Stimulated activated CD4-positive, alpha-beta T cell treated with anti-CD3 and anti-CD28 coated beads, Interleukin-2, amount 100 ng/mL, for 48 hours (primary cell): Measurements from ENCODE around the gene MGST2.
A peak's percentile ranks its signal among the peaks of the same experiment; 100 is the strongest.
"Not testable (repeated sequence)": the region's sequence is repeated elsewhere in the genome, so short reads cannot be mapped to it uniquely, and the experiment has no call there.

Source experiments
- DNase-seq, 2 donors: peaks; one replicate each; pipeline ENCODE4 v3.0.0-alpha.2; 2020

The MGST2 gene

DNA sequence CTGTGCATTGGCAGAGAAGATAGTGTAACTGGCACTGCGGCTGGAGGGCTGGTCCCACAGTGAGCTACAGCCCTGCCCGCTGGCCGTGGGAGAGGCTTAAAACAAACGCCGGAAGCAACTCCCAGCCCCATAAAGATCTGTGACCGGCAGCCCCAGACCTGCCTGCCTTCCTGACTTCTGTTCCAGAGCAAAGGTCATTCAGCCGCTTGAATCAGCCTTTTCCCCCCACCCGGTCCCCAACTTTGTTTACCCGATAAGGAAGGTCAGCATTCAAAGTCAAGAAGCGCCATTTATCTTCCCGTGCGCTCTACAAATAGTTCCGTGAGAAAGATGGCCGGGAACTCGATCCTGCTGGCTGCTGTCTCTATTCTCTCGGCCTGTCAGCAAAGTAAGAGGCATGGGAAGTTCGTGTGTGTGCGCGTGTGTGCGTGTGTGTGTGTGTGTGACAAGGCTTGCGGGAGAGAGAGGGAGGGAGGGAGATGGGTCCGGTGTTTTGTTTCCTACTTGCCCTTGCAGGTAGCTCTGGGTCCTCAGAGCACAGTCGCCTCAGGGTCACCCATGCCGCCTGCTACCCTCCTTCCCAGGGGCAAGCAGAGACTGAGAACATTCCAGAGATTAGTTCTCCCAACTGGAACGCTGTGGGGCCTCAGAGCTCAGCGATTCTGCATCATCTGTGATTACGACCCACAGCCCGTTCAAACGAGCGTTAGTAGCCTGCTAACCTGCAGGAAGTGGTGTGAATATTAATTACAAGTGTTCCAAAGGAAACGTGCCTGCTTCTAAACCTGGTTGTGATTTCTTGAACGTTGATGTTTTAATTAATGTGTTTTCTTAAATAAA is at the start of gene MGST2:
TSS of gene MGST2 (plus strand) at position 130 of the 840 bp plus-strand sequence. CDS start at position 331, 201 bp downstream.
- peak; percentile 23 to 30 for DNase-seq

DNA sequence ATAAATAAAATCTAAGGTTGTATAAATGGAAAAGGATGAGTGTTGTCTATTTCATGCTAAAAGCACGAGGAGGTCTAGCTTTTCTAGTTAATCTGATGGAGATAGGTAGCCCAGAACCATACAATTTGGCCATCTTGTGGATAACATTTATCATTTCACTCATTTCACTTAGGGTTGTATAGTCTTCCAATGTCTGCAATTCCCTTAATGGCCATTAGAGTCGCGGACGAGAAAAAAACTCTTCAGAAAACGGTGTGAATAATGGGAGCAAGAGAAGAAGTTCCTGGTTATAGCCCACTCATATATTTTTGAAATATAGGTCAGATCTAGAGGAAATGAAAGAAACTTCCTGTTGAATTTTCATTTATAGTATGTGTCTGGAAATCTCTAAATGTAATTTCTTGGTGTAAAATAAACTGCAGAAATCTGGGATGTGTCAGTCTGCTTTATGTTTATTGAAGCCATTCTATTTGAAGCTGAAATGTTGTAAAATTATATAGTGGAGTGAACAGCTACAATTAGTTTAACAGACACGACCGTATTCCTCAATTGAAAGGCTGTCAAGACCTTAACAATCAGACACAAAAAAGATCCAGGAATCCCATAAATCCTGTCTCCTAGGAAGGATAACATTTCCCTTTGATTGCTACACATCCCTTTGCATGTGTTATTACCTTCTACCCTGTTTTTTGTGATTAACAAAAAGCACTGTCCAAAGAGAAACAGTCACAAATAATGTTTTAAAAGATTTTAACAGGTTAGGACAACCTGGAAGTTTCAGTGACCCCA is 47.7 kb upstream of the MGST2 start:
- no peak for DNase-seq

DNA sequence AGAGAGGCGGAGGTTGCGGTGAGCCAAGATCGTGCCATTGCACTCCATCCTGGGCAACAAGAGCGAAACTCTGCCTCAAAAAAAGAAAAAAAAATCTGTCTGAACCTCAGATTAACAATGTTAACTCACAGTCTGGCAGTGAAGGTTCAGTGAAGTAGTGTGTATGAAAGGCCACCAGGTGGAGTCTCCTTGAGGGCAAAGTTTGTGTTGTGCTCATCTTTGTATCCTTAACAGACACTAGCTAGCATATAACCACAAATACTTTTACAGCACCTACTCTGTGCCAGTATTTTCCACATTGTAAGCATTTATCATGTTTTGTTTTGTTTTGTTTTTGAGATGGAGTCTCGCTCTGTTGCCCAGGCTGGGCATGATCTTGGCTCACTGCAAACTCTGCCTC is 46.0 kb upstream of the MGST2 start:
- DNase-seq, result no peak

DNA sequence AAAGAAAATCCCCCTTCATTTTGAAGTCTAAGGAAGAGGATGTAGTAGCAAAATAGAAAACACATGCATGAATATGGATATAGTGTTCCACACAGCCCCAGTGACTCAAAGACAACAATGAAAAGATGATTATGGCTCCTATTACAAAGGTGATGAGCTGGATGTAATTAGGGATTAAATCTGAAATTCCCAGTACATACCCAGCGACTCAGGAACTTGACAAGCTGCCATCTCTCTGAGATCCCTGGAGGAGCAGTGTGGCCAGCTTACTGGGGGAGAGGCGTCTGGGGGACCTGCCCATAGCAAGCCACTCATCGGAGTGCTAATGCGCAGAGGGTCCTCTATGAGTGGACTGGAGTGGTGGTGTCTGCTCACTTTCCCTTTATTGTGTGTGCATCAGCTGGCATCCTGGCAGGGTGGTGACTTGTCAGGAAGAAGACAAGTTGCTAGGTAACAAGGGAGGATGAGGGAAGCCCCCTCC is 42.7 kb upstream of the MGST2 start:
- DNase-seq, result no peak

DNA sequence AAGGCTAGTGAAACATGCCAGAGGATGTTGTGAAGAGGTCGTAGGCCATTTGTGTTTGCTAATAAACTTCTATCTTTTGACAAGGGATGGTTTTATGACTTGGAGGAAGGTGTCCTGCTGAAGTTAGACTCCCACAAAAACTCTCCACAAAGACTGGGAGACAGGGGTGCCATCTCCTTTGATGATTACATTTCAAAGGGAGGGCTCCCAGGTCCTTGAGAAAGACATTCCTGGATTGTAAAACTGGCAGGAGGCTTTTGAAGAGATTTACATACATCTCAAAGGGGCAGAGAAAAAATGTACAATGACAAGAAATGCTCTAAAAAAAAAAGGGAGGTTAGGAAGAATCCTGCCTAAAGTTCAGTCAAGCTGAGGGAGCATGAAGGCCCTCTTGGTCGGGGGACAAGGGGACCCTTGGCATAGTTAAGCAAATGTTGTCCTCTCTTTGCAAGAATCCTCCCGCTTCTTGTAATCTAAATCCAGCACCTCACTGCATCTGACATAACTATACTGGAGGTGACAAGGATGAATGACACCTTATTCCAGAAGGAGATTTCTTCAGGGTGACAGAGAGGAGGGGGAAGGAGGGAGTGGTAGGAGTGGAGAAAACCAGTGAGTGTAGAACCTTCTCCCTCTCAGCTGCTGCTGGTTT is 41.1 kb upstream of the MGST2 start:
- DNase-seq, result no peak

DNA sequence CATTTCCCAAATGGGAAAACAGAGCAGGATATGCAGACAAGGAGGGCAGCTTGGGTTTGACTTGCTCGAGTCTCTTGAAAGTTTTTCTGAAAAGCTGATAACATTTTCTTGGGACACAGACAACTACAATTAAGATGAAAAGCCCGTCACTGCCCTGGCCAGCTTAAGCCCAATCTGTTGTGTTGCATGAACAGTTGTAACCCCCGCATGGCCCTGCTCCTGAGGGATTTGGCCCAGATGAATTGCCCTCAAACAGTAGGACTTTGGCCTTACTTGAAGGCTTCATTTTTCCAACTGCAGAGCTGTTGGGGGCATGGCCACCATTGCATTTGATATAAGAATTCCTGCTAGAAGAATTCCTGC is 40.5 kb upstream of the MGST2 start:
- DNase-seq, result no peak

DNA sequence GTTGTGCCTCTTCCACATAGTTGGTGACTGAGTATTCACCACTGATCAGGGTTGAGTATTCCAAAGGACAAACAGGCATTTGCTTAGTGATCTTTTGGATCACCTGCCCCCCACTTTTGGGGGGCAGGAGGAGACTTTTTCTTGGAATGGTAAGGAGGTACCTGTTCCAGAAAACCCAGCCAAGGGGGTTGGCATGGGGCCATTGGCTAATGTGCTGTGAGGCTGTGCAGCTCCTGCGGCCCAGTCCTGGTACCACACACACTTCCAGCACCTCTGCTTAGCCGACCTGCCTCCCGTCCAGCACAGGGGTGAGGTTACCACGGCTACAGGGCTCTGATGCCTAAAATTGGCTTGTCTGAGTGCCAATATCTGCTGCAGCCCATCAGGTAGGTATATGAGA is 40.1 kb upstream of the MGST2 start:
- no peak for DNase-seq

DNA sequence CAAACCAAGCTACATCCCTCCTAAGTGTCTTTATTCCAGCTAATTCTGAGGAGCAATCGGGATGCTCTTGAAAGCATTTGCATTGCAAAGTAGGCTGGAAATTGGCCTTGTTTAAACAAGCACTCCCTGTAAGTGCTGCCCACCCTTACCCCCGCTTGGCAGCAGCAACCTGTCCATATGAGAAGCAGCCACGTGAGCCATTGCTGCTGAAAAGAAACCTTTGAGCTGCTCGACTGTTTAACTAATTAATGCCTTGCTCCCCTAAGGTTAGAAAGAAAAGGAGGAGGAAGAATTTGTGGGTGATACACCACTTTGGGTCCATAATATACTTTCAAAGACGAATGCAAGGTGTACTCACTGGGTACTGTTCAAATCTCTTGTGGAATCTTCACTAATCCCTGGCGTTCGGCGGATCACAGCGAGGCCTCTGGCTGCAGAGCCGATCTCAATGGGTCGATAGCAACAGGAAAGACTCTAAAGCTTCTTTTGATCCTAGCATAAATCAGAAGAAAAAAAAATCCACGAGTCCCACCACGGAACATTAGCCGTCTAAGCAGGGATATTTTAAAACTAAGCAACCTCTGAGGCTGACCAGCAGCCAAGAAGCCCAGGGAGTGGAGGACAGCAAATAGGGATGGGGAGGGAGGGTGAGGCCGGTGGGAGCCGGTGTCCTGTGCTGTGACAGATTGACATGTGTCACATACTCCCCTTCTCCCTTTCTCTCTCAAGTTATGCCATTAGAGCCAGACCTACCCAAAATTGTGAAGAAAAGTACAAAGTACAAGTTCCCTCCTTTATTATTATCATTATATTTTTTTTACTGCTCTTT is 37.2 kb upstream of the MGST2 start:
- DNase-seq, result no peak

DNA sequence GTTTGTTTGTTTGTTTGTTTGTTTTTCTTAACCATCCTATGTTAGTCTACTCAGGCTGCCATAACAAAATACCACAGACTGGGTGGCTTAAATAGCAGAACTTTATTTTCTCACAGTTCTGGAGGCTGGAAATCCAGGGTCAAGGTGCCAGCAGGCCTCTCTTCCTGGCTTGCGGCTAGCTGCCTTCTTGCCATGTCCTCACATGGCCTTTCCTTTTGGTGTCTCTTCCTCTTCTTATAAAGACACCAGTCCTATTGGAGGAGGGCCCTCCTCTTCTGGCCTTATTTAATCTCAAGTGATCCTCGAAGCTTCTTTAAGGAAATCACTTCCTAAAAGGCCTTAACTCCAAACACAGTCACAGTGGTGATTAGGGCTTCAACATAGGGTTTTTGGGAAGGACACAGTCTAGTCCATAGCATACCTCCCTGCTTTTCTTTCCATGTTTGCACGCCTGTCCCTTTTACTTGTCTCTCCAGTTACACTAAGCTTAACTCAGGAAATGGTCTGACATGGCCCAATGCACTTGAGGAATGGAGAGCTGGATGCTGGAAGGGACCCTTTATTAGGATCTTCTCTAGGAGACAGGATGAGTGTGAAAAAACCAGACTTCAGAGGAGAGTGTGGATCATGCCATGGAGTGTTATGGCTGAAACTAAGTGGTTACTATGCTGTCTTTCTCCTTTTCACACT is 36.0 kb upstream of the MGST2 start:
- no peak for DNase-seq

DNA sequence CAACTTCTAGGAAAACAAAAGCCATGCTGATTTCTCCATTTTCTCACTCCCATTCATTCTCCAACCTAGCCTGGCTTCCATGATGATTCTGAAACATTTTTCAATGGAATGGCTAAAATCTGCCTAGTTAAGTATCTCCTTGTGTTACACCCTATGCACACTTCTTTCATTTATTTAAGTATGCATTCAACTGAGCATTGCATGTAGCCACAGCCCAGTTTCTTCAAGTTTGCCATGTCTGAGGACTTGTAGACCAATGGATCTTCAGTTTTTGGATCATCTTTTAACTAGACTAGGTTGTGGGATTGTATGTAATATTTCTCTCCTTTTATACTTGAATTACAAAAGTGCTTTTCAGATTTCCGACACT is 35.5 kb upstream of the MGST2 start:
- DNase-seq, result no peak

DNA sequence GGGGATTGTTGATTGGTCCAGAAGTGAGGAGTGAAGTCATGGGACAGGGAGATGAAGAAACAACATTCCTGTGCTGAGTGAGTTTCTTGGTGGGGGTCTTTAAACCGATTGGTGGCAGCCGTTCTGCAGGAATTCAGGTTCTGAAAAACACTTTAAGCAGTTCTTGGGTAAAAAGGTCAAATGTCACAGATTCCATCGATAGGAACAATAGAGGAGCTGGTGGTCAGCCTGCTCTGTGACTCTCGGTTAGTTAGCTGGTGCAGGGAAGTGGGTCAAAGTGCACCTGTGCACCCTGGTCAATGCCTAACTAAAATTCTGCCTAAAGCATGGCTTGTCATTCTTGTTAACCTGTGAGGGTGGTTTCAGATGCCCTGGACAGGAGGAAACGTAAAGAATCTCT is 34.6 kb upstream of the MGST2 start:
- DNase-seq, result no peak

DNA sequence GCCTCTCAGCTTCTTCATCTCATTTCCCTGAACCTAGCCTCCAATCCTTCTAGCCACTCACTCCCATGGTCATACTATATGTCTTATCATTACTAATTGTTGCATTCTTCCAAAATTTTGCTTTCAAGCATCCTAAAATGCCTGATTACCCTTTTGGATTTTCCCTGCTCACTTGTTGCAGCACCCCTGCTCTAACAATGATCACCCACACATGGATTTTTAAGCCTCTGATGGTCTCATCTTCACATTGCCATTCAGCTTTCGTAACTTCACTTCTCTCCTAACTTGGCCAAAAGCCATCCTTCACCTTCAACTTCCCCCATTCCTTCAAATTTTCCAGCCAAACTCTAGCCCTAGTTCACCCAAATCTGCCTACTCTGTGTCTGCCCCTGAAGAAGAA is 33.8 kb upstream of the MGST2 start:
- DNase-seq, result no peak

DNA sequence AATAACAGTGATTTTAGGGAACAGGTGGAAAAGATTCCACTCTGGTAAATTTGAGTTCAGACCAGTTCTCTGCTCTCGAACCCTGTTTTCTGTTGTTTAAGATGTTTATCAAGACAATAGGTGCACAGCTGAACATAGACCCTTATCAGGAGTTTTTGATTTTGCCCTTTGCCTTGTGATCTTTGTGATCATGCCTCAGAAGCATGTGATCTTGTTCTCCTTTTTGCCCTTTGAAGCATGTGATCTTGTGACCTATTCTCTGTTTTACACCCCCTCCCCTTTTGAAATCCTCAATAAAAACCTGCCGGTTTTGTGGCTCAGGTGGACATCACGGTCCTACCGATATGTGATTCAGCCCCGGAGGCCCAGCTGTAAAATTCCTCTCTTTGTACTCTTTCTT is 32.9 kb upstream of the MGST2 start:
- DNase-seq, result not testable (repeated sequence)

DNA sequence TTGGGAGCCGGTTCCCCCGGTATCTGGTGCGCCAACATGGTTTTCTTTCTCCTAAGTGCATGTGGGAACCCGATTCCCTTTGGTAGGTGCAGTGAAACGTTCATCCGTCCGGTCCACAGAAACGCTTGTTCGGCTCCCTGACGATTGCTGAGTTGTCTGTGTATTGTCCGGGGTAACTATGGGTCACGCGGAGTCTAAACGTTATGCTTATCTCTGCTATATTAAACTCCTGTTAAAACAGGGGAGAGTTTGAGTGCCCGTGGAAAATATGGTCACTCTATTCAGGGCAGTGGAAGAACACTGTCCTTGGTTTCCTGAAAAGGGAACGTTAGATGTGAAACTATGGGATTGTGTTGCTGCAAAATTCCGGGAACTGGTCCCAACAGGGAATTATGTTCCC is 32.4 kb upstream of the MGST2 start:
- DNase-seq, result no peak

DNA sequence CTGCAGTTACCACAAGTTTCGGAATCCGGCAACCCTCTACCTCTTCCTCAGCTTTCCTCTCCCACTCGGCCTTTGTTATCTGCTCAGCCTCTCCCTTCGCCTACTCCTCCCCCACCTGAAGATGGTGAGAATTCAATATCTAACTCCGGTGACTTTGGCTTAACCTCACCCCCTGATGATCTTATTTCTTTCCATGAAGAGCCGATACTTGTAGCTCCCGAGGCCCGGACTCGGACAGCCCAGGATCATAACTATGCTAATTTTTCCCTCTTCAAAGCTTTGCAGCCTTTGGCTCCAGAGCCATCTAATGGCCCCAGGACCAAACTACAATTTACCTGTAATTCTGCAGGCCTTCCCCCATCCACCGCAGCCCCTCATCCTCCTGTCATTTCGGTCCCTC is 32.0 kb upstream of the MGST2 start:
- DNase-seq, result no peak

DNA sequence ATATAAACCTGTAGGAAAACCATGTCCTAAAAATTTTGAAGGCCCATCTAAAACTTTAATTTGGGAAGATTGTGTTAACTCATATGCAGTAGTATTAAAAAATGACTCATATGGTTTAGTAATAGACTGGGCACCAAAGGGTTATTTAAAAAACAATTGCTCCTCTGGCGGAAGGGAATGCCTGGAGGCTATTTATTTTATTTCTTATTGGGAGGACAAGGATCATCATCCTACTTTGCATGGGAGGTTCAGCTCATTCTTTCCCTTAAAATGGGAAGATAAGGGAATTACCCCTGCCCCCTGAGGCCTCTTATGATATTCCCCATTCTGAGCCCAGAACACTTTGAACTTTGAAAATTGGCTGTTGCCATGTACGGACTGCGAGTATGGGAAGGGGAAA is 29.7 kb upstream of the MGST2 start:
- no peak for DNase-seq

DNA sequence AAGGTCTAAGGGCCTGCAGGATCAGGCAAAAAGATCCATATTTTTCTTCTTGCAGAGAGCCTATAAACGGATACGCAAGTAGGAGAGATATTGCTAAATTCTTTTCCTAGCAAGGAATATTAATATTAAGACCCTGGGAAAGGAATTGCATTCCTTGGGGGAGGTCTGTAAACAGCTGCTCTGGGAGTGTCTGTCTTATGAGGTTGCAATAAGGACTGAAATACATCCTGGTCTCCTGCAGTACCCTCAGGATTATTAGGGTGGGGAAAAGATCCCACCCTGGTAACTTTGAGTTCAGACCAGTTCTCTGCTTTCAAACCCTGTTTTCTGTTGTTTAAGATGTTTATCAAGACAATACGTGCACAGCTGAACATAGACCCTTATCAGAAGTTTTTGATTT is 27.3 kb upstream of the MGST2 start:
- not testable (repeated sequence) for DNase-seq

DNA sequence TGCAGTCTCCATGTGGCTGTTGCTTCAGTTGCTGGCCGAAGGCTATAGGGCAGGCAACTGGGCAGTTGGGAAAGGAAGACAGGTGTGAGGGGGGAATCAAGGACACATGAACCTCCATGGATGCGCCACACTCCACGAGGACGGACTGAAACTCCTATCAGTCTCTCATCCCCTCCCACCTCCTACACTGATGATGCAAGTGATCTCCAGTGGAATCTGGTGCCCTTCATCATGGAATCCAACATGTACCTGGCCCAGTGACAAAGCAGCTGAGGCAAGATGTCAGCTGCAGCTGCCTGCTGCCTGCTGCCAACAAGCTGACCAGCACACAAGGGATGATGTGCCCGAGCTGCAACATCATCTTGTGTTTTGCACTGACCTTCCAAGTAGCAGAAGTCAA is 26.0 kb upstream of the MGST2 start:
- DNase-seq, result no peak

DNA sequence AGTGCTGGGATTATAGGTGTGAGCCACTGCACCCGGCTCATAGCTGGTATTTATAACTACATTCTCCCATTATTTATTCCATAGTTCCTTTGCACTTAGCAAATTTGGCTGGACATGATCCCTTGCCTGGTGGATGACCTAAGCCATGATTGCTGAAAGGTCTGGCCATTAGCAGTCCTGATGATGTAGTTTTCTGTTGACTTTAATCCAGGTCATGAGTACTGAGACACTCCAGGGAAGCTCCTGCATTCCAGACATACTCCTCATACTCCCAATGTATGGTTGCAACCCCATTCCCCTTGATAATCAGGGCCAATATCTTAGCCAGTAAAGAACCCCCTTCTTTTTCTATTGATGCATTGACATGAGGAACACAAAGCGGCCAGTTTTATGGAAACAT is 24.4 kb upstream of the MGST2 start:
- no peak for DNase-seq

DNA sequence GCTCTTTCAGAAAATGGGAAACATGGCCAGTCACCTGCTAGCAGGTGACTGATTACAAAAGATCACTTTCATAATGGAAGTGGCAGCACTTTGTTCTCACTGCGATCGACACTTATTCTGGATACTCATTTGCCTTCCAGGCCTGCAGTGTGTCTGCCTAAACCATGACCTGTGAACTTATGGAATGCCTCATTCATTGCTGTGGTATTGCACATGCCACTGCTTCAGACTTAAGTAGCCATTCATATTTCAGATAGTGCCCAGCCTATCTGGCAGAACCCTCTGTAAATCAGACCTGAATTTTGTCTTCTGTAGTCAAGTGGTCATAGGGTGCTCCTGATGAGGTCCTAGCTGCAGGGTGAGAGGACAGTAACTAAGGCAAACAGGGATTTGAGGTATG is 23.3 kb upstream of the MGST2 start:
- no peak for DNase-seq

DNA sequence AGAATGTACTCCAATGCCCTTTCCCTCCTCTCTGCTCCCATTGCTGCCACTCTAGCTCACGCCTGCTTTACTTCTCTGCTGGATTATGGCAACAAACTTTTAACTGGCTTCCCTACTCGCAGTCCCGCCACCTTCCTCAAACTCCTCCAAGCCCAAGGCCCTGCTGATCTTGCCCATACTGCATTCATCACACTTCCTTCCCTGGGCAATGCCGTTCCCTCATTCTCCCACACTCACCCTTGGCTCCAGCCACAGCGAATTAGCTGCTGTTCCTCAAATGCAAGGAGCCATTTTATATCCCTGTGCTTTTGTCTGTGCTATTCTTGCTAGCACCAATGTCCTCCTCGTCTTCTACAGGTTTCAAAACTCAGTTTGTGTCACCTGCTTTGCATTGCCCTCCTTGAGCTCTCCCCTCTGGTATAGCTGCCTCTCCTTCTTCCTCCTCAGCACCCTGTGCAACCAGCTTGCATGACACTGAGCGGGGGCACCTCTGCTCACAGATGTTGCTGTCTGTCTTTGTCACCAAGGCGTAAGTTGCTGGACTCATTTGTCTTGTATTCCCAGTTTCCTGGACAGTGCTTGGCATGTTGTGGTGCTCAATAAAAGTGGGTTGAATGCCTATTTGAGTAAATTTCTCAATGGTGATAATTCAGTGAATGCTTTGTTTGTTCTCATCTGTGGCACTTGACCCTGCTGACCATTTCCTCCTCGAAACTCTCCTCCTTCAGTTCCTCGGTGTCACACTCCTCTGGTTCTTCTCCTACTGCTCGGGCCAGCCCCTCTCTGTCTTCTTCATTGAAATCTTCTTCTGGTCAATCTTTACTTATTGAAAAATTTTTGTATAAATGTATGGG is 22.4 kb upstream of the MGST2 start:
- no peak for DNase-seq
